ENCODE data around the gene ZNF135.

GRCh38 chr19:58056261-58056660 is 2.8 kb upstream of the ZNF135 start:
- TF ChIP-seq POLR2AphosphoS5 (IDR thresholded peaks at IDR 0.05; ENCODE audit: insufficient read depth, low read depth, low read length): no peak
- TF ChIP-seq, protein P1, sequence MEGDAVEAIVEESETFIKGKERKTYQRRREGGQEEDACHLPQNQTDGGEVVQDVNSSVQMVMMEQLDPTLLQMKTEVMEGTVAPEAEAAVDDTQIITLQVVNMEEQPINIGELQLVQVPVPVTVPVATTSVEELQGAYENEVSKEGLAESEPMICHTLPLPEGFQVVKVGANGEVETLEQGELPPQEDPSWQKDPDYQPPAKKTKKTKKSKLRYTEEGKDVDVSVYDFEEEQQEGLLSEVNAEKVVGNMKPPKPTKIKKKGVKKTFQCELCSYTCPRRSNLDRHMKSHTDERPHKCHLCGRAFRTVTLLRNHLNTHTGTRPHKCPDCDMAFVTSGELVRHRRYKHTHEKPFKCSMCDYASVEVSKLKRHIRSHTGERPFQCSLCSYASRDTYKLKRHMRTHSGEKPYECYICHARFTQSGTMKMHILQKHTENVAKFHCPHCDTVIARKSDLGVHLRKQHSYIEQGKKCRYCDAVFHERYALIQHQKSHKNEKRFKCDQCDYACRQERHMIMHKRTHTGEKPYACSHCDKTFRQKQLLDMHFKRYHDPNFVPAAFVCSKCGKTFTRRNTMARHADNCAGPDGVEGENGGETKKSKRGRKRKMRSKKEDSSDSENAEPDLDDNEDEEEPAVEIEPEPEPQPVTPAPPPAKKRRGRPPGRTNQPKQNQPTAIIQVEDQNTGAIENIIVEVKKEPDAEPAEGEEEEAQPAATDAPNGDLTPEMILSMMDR (IDR thresholded peaks at IDR 0.05; ENCODE audit: extremely low read depth in 1 of 2, insufficient read depth in 1 of 2, low read depth in 1 of 2, low read length in 2 of 2): no peak
- TF ChIP-seq POLR2A (IDR thresholded peaks at IDR 0.05; ENCODE audit: low read depth, low read length): no peak
- no peak for TF ChIP-seq JUN (IDR thresholded peaks at IDR 0.05; ENCODE audit: borderline replicate concordance, insufficient read depth, insufficient read length, low read depth)
- no peak for TF ChIP-seq MAX (IDR thresholded peaks at IDR 0.05; ENCODE audit: insufficient read depth, insufficient read length)
- TF ChIP-seq EZH2 (IDR thresholded peaks at IDR 0.05; ENCODE audit: borderline replicate concordance, low read depth, low read length, severe bottlenecking): no peak
- TF ChIP-seq FOS (IDR thresholded peaks at IDR 0.05; ENCODE audit: borderline replicate concordance, insufficient read depth, low read length): no peak
- no peak for TF ChIP-seq MYC (IDR thresholded peaks at IDR 0.05; ENCODE audit: low read depth, low read length)
